Liver (tissue), 9 donors: ENCODE measurements around the gene SLC25A17. TPM values are rescaled to one million over a fixed set of nuclear protein-coding genes. Genes with fewer than 3 reads are reported as not detected.

ENCODE experiments used
- DNase-seq: peaks from one replicate; pipeline ENCODE4 v3.0.0-alpha.2; 2017; ENCODE audit warnings: low spot score
- H3K27ac ChIP-seq, 2 donors: one replicate each; pipeline ENCODE4 v1.7.0; 2013; ENCODE audit warnings: inconsistent platforms in 2 of 2, low read length in 2 of 2, control low read depth in 1 of 2, low read depth in 1 of 2, mild to moderate bottlenecking in 1 of 2
- H3K27me3 ChIP-seq, 4 donors: one replicate each; pipeline versions ENCODE4 v1.6.1 to v1.7.0; 2013; ENCODE audit warnings: low read length in 3 of 4, inconsistent platforms in 1 of 4, mild to moderate bottlenecking in 1 of 4, moderate library complexity in 1 of 4; ENCODE audit not compliant: control insufficient read depth in 4 of 4, insufficient read depth in 4 of 4
- H3K36me3 ChIP-seq, 4 donors: one replicate each; pipeline versions ENCODE4 v1.6.1 to v1.7.0; 2013; ENCODE audit warnings: low read length in 3 of 4, mild to moderate bottlenecking in 3 of 4, low read depth in 1 of 4, moderate library complexity in 1 of 4; ENCODE audit not compliant: control insufficient read depth in 4 of 4, insufficient read depth in 3 of 4
- H3K4me1 ChIP-seq, 4 donors: one replicate each; pipeline versions ENCODE4 v1.6.1 to v1.7.0; 2013; ENCODE audit warnings: low read length in 3 of 4, mild to moderate bottlenecking in 3 of 4, moderate library complexity in 1 of 4; ENCODE audit not compliant: control insufficient read depth in 4 of 4, insufficient read depth in 4 of 4
- H3K4me3 ChIP-seq, 3 donors: one replicate each; pipeline versions ENCODE4 v1.6.1 to v1.7.0; 2013; ENCODE audit warnings: low read length in 3 of 3, control low read depth in 1 of 3, low read depth in 1 of 3, mild to moderate bottlenecking in 1 of 3
- H3K9ac ChIP-seq, 2 donors: one replicate each; pipeline ENCODE4 v1.7.0; 2013; ENCODE audit warnings: low read length in 2 of 2, mild to moderate bottlenecking in 2 of 2, moderate library complexity in 2 of 2, control low read depth in 1 of 2, low read depth in 1 of 2
- H3K9me3 ChIP-seq, 4 donors: one replicate each; pipeline versions ENCODE4 v1.6.1 to v1.7.0; 2013; ENCODE audit warnings: low read length in 3 of 4; ENCODE audit not compliant: control insufficient read depth in 4 of 4
- CTCF ChIP-seq: fragments of 150-350 bp; IDR thresholded peaks from 2 replicates; pipeline ENCODE4 v1.5.1; 2017; ENCODE audit warnings: improper control_type of control experiment, low read depth, low read length; ENCODE audit not compliant: missing input control
- FOXA1 ChIP-seq: IDR thresholded peaks from 2 replicates; pipeline ENCODE4 v1.6.1; 2016; ENCODE audit warnings: antibody characterized with exemption
- FOXA2 ChIP-seq: IDR thresholded peaks from 2 replicates; pipeline ENCODE4 v1.6.1; 2016; ENCODE audit warnings: antibody characterized with exemption
- GABPA ChIP-seq, 2 donors: IDR thresholded peaks in 1 of 2; conservative IDR thresholded peaks in 1 of 2; 2 replicates each; pipeline ENCODE4 v1.6.1; 2016; ENCODE audit warnings: antibody characterized with exemption in 2 of 2, mild to moderate bottlenecking in 1 of 2, moderate library complexity in 1 of 2
- HNF4A ChIP-seq, 2 donors: conservative IDR thresholded peaks; 2 replicates each; pipeline ENCODE4 v1.6.1; 2016; ENCODE audit warnings: antibody characterized with exemption in 2 of 2, mild to moderate bottlenecking in 2 of 2
- HNF4G ChIP-seq: IDR thresholded peaks from 2 replicates; pipeline ENCODE4 v1.6.1; 2016; ENCODE audit warnings: antibody characterized with exemption
- JUND ChIP-seq, 2 donors: IDR thresholded peaks; 2 replicates each; pipeline ENCODE4 v1.6.1; 2016; ENCODE audit warnings: antibody characterized with exemption in 2 of 2
- MAX ChIP-seq: IDR thresholded peaks from 2 replicates; pipeline ENCODE4 v1.6.1; 2016; ENCODE audit warnings: antibody characterized with exemption
- SP1 ChIP-seq: IDR thresholded peaks from 2 replicates; pipeline ENCODE4 v1.6.1; 2018; ENCODE audit warnings: antibody characterized with exemption, mild to moderate bottlenecking
- TAF1 ChIP-seq: conservative IDR thresholded peaks from 2 replicates; pipeline ENCODE4 v1.6.1; 2016; ENCODE audit warnings: antibody characterized with exemption, mild to moderate bottlenecking
- YY1 ChIP-seq: IDR thresholded peaks from 2 replicates; pipeline ENCODE4 v1.6.1; 2016; ENCODE audit warnings: antibody characterized with exemption, mild to moderate bottlenecking
- WGBS: extraction: QIAGEN DNeasy Blood & Tissue Kit; methylation state at CpG from one replicate; pipeline ENCODE4 v1.1.7; 2013; 5-methylcytosine and 5-hydroxymethylcytosine counted together
- polyA plus RNA-seq, 2 donors: library from polyadenylated mRNA; stranded (reverse) in 1 of 2; unstranded in 1 of 2; fragments of 200-250 nt in 1 of 2; fragments of >200 nt in 1 of 2; fragmentation: Nextera tagmentation in 1 of 2; extraction: Ambion mirVana in 1 of 2; gene quantifications; one replicate each; pipeline versions ENCODE4 v1.2.1 to v1.2.3, GENCODE V29; 2013 to 2015
- total RNA-seq, 2 donors: library from RNA; depleted of rRNA; stranded (reverse); fragments of >200 nt; gene quantifications; one replicate each; pipeline ENCODE4 v1.2.3, GENCODE V29; 2014
- TF ChIP-seq, protein P1 (sequence below): IDR thresholded peaks from 2 replicates; pipeline ENCODE4 v1.6.1; 2016; ENCODE audit warnings: antibody characterized with exemption, mild to moderate bottlenecking
- donor health status: healthy.
- donor health status: healthy.
- donor health status: healthy.
- donor health status: healthy.
- donor health status: healthy.

Gene SLC25A17
- total and polyA plus RNA-seq, 4 donors, result 7.3 to 17.5 (median 11.2) TPM

DNA sequence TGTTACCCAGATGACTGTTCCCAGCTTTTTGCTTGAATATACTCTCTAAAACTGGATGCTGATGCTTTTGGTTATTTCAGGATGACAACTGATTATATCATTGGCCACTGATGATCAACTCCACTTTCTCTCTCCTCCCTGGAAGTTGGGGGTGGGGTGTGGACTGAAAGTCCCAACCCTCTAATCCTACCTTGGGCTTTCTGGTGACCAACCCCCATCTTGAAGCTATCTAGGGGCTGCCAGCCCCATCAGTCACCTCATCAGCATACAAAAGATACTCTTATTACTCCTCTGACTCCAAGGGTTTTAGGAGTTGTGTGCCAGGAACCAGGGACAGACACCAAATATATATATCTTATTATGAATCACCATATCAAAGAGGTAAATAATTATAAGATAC is 69.3 kb downstream of the SLC25A17 start:
- H3K4me3 ChIP-seq, result no peak overlapping the region
- H3K27me3 ChIP-seq, result no peaks in the 10 kb centered on the region
- no peak overlapping the region for H3K9ac ChIP-seq
- H3K9me3 ChIP-seq, result peaks cover 1 to 7% (median 4%) of the 10 kb centered on the region in 4 donors
- H3K4me1 ChIP-seq, result no peaks in the 10 kb centered on the region
- no peaks in the 10 kb centered on the region for H3K36me3 ChIP-seq
- TF ChIP-seq HNF4G, result no peak
- no peak for TF ChIP-seq SP1
- TF ChIP-seq TAF1, result no peak
- no peak for TF ChIP-seq YY1
- no peak for TF ChIP-seq HNF4A (conservative IDR thresholded peaks at IDR 0.05)
- TF ChIP-seq GABPA (IDR thresholded peaks at IDR 0.05 in 1 of 2, conservative IDR thresholded peaks at IDR 0.05 in 1 of 2), result no peak
- TF ChIP-seq MAX, result no peak
- no peak for TF ChIP-seq FOXA2
- TF ChIP-seq CTCF, result no peak
- TF ChIP-seq, protein P1, sequence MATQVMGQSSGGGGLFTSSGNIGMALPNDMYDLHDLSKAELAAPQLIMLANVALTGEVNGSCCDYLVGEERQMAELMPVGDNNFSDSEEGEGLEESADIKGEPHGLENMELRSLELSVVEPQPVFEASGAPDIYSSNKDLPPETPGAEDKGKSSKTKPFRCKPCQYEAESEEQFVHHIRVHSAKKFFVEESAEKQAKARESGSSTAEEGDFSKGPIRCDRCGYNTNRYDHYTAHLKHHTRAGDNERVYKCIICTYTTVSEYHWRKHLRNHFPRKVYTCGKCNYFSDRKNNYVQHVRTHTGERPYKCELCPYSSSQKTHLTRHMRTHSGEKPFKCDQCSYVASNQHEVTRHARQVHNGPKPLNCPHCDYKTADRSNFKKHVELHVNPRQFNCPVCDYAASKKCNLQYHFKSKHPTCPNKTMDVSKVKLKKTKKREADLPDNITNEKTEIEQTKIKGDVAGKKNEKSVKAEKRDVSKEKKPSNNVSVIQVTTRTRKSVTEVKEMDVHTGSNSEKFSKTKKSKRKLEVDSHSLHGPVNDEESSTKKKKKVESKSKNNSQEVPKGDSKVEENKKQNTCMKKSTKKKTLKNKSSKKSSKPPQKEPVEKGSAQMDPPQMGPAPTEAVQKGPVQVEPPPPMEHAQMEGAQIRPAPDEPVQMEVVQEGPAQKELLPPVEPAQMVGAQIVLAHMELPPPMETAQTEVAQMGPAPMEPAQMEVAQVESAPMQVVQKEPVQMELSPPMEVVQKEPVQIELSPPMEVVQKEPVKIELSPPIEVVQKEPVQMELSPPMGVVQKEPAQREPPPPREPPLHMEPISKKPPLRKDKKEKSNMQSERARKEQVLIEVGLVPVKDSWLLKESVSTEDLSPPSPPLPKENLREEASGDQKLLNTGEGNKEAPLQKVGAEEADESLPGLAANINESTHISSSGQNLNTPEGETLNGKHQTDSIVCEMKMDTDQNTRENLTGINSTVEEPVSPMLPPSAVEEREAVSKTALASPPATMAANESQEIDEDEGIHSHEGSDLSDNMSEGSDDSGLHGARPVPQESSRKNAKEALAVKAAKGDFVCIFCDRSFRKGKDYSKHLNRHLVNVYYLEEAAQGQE, result no peak
- no peak for TF ChIP-seq FOXA1
- H3K27ac ChIP-seq, result no peak overlapping the region
- no peak for DNase-seq

DNA sequence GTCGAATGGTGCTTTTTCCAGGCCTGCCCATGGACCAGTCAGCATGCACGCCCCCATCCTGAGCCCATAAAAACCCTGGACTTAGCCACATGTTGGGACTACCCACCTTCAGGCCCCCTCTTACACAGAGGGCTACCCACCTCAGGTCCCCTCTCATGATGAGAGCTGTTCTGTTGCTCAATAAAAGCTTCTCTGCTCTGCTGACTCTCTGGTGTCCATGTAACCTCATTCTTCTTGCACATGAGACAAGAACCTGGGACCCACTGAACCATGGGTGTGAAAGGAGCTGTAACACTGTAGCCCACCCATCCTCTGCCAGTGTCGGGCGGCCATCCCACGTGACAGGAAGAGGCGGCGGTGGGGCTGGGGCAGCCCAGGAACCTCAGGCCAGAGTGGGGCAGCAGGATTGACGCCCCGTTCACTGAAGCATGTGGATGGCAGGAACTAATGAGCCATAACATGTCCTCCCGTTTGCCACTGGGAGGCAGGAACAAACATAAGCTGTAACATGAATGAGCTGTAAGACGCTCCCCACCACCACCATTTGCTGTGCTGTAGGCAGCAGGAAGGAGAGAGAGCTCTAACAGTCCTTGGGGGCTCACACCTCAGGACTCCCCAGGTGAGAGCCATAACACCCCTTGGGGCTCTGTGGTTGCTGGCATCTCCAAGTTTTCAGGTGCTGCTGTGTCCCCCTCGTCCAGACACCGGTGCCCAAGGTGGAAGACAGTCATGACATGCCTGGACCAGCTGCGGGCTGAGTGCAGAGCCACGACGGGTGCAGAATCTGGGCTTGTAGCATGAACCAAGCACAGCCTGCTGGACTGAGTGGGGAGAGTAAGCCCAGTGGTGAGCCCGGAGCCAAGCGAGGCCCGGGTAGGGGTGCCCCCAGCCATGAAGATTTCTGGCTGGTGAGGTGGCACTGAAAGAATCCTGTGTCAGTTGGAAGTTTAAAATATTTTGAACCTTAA is 70.5 kb downstream of the SLC25A17 start:
- H3K4me1 ChIP-seq, result no peaks in the 10 kb centered on the region
- H3K36me3 ChIP-seq, result no peaks in the 10 kb centered on the region
- H3K9me3 ChIP-seq, result peaks cover 1 to 7% (median 4%) of the 10 kb centered on the region in 4 donors
- WGBS, result 96% methylated on average over 19 of the region's 19 CpGs
- DNase-seq, result no peak
- no peak for TF ChIP-seq MAX
- TF ChIP-seq JUND (IDR thresholded peaks at IDR 0.05), result no peak
- TF ChIP-seq, protein P1, result no peak
- no peak for TF ChIP-seq HNF4G
- H3K4me3 ChIP-seq, result no peak overlapping the region
- no peak overlapping the region for H3K9ac ChIP-seq
- H3K27me3 ChIP-seq, result no peaks in the 10 kb centered on the region
- H3K27ac ChIP-seq, result no peak overlapping the region
